ENCODE measurements around the gene NPAT. TPM values are rescaled to one million over a fixed set of nuclear protein-coding genes. Genes with fewer than 3 reads are reported as not detected.

Gene NPAT
- total RNA-seq, 3 donors from 2014 or later, result 13.6 to 26.8 (median 21.6) TPM

- H3K27me3 ChIP-seq, result no peaks in the 10 kb centered on the region
- no peaks in the 10 kb centered on the region for H3K9me3 ChIP-seq
- H3K36me3 ChIP-seq, result peaks cover 10% of the 10 kb centered on the region
- intact Hi-C loops (cut with DNase I; ENCODE audit: low total_unique reads), result loop anchor here (5.0 kb wide), 1 partner anchor 370 kb away; no protein-coding TSS in a partner anchor
- H3K4me3 ChIP-seq, result no peak overlapping the region
- no peak for TF ChIP-seq POLR2A (IDR thresholded peaks at IDR 0.05)
- TF ChIP-seq, protein P1, sequence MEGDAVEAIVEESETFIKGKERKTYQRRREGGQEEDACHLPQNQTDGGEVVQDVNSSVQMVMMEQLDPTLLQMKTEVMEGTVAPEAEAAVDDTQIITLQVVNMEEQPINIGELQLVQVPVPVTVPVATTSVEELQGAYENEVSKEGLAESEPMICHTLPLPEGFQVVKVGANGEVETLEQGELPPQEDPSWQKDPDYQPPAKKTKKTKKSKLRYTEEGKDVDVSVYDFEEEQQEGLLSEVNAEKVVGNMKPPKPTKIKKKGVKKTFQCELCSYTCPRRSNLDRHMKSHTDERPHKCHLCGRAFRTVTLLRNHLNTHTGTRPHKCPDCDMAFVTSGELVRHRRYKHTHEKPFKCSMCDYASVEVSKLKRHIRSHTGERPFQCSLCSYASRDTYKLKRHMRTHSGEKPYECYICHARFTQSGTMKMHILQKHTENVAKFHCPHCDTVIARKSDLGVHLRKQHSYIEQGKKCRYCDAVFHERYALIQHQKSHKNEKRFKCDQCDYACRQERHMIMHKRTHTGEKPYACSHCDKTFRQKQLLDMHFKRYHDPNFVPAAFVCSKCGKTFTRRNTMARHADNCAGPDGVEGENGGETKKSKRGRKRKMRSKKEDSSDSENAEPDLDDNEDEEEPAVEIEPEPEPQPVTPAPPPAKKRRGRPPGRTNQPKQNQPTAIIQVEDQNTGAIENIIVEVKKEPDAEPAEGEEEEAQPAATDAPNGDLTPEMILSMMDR (IDR thresholded peaks at IDR 0.05), result no peak
- TF ChIP-seq POLR2AphosphoS5 (IDR thresholded peaks at IDR 0.05), result no peak
- DNase-seq (ENCODE audit: low spot score in 2 of 2), result no peak
- H3K4me1 ChIP-seq, result no peaks in the 10 kb centered on the region
- no peak overlapping the region for H3K27ac ChIP-seq
Measured at GRCh38 chr11:108242422-108242821, 20.0 kb upstream of the NPAT start.

DNA sequence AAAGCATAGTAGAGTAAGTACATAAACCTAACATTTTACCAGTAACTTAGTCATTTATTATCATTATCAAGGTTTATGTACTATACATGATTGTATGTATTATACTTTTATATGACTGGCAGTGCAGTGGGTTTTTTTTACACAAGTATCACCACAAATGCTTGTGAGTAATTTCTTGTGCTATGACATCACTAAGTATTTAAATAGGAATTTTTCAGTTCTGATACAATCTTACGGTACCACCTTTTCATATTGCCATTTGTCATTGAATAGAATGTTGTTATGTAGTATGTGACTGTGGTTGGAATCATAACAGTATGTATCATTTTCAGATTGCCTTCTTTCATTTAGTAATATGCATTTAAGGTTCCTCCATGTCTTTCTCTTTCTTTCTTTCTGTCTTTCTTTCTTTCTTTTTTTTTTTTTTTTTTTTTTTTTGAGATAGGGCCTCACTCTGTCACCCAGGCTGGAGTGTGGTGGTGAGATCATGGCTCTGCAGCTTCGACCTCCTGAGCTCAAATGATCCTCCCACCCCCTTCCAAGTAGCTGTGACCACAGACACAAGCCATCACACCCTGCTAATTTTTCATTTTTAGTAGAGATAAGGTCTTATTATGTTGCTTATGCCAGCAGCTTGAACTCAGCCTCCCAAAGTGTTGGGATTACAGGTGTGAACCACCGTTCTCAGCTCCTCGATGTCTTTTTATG, 19.0 kb upstream of the NPAT start:
- no peaks in the 10 kb centered on the region for H3K27me3 ChIP-seq
- peaks cover 10% of the 10 kb centered on the region for H3K36me3 ChIP-seq
- DNase-seq (ENCODE audit: low spot score in 2 of 2), result no peak
- no peaks in the 10 kb centered on the region for H3K4me1 ChIP-seq
- intact Hi-C loops (cut with DNase I; ENCODE audit: low total_unique reads), result loop anchor here (5.0 kb wide), 1 partner anchor 369 kb away; no protein-coding TSS in a partner anchor
- no peak overlapping the region for H3K27ac ChIP-seq
- no peaks in the 10 kb centered on the region for H3K9me3 ChIP-seq
- TF ChIP-seq POLR2AphosphoS5 (IDR thresholded peaks at IDR 0.05) (no peak), POLR2A (IDR thresholded peaks at IDR 0.05) (no peak)
- TF ChIP-seq, protein P1 (IDR thresholded peaks at IDR 0.05), result no peak
- H3K4me3 ChIP-seq, result no peak overlapping the region

- no peak for DNase-seq (ENCODE audit: low spot score in 2 of 2)
- Histone ChIP-seq H3K4me3 (no peak overlapping the region), H3K36me3 (peaks cover 18% of the 10 kb centered on the region), H3K9me3 (no peaks in the 10 kb centered on the region), H3K4me1 (no peaks in the 10 kb centered on the region), H3K27ac (no peak overlapping the region), H3K27me3 (no peaks in the 10 kb centered on the region)
- no peak for TF ChIP-seq POLR2AphosphoS5 (IDR thresholded peaks at IDR 0.05)
- TF ChIP-seq, protein P1 (IDR thresholded peaks at IDR 0.05), result no peak
- no peak for TF ChIP-seq POLR2A (IDR thresholded peaks at IDR 0.05)
- intact Hi-C loops (cut with DNase I; ENCODE audit: low total_unique reads), result no loop called here
Measured at GRCh38 chr11:108239076-108239475, 16.6 kb upstream of the NPAT start.

- no peak overlapping the region for H3K4me3 ChIP-seq
- H3K27ac ChIP-seq, result no peak overlapping the region
- TF ChIP-seq POLR2A (IDR thresholded peaks at IDR 0.05) (no peak), POLR2AphosphoS5 (IDR thresholded peaks at IDR 0.05) (no peak)
- TF ChIP-seq, protein P1 (IDR thresholded peaks at IDR 0.05), result no peak
- H3K27me3 ChIP-seq, result no peaks in the 10 kb centered on the region
- H3K36me3 ChIP-seq, result peaks cover 18% of the 10 kb centered on the region
- no peaks in the 10 kb centered on the region for H3K9me3 ChIP-seq
- no peaks in the 10 kb centered on the region for H3K4me1 ChIP-seq
- no peak for DNase-seq (ENCODE audit: low spot score in 2 of 2)
- intact Hi-C loops (cut with DNase I; ENCODE audit: low total_unique reads), result no loop called here
Measured at GRCh38 chr11:108237058-108237481, 14.6 kb upstream of the NPAT start.

- TF ChIP-seq POLR2AphosphoS5 (IDR thresholded peaks at IDR 0.05) (no peak), POLR2A (IDR thresholded peaks at IDR 0.05) (no peak)
- Histone ChIP-seq H3K9me3 (no peaks in the 10 kb centered on the region), H3K4me1 (no peaks in the 10 kb centered on the region), H3K36me3 (peaks cover 18% of the 10 kb centered on the region), H3K4me3 (no peak overlapping the region), H3K27ac (no peak overlapping the region), H3K27me3 (no peaks in the 10 kb centered on the region)
- no peak for DNase-seq (ENCODE audit: low spot score in 2 of 2)
- intact Hi-C loops (cut with DNase I; ENCODE audit: low total_unique reads), result no loop called here
Measured at GRCh38 chr11:108235633-108236032, 13.2 kb upstream of the NPAT start.

Measured in breast epithelium (tissue), 4 donors.